ENCODE measurements around the gene PLCH1.

DNA sequence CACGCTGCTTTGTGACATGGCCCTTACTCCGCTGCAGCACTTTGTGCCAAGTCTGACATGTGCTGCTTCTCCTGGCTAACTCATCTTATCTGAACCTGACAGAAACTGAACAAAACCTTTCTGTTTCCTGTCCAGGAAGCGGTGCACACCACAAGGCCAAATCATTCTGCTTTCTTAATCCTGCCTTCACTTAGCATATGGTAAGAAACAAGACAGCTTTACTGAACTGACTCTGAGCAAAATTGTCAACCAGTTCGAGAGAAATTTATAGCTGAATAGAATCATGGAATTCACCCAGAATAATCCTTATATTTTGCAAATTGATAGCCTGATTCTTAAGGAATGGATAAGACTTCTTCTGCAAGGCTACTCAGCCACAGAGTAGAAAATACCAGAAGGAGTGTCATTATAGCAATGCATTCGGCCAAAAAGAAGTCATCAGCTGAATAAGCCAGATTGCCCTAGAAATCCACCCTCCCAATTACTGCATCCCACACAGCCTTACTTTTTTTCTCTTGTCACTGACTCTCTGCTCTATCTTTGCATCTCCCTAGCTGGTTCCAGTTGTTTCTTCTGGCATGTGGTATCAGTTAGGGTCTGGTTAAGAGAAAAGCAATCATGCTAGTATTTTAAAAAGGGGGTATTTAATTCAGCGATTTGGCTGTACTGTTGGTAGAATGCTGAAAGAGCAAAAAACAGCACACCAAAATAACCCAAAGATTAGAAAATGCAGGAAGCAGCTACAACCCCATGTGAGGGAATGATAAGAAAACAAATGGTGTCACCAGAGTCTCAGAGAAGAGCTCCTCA is 409.8 kb downstream of the PLCH1 start:
- TF ChIP-seq CTCF (IDR thresholded peaks at IDR 0.05; ENCODE audit: low read depth, low read length, missing input control) = no peak
- TF ChIP-seq YY1 (IDR thresholded peaks at IDR 0.05) = no peak
- no peak for TF ChIP-seq TAF1 (conservative IDR thresholded peaks at IDR 0.05)
- no peak for TF ChIP-seq RAD21 (IDR thresholded peaks at IDR 0.05)
- TF ChIP-seq, protein P1, sequence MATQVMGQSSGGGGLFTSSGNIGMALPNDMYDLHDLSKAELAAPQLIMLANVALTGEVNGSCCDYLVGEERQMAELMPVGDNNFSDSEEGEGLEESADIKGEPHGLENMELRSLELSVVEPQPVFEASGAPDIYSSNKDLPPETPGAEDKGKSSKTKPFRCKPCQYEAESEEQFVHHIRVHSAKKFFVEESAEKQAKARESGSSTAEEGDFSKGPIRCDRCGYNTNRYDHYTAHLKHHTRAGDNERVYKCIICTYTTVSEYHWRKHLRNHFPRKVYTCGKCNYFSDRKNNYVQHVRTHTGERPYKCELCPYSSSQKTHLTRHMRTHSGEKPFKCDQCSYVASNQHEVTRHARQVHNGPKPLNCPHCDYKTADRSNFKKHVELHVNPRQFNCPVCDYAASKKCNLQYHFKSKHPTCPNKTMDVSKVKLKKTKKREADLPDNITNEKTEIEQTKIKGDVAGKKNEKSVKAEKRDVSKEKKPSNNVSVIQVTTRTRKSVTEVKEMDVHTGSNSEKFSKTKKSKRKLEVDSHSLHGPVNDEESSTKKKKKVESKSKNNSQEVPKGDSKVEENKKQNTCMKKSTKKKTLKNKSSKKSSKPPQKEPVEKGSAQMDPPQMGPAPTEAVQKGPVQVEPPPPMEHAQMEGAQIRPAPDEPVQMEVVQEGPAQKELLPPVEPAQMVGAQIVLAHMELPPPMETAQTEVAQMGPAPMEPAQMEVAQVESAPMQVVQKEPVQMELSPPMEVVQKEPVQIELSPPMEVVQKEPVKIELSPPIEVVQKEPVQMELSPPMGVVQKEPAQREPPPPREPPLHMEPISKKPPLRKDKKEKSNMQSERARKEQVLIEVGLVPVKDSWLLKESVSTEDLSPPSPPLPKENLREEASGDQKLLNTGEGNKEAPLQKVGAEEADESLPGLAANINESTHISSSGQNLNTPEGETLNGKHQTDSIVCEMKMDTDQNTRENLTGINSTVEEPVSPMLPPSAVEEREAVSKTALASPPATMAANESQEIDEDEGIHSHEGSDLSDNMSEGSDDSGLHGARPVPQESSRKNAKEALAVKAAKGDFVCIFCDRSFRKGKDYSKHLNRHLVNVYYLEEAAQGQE (IDR thresholded peaks at IDR 0.05) = no peak
